ENCODE data around the gene LRRC7. TPM values are rescaled to one million over a fixed set of nuclear protein-coding genes. Genes with fewer than 3 reads are reported as not detected.

Gene LRRC7
- total and polyA plus RNA-seq, 8 donors = 0.12 to 2.2 (median 0.90) TPM

DNA sequence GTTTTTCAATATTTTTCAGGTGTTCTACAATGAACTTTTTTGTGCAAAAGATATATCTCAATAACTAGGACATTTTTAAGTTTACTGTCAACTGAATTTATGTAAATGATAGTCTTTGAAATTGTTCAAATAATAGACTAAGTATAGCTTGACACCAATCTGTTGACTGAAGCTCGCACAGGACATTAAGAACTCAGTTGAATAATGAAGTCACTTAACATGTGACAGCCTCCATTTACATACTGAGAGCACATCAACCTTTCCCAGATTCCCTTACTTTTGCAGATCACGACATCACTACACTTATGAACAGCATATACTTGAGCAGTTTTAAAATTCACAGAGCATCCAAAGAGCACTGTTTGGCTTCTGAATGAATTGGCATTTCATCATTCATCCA lies 268.2 kb downstream of the LRRC7 start:
- WGBS, 2 donors = 49 to 60% methylated on average over 2 of the region's 2 CpGs
- Histone ChIP-seq H3K4me1 (no peaks in the 10 kb centered on the region), H3K27ac (no peak overlapping the region), H3K9me3 (no peaks in the 10 kb centered on the region), H3K27me3 (no peaks in the 10 kb centered on the region), H3K4me3 (no peak overlapping the region), H3K36me3 (no peaks in the 10 kb centered on the region)
- intact Hi-C loops (cut with DNase I) = no loop called here
- DNase-seq (no peak), FAIRE-seq (no peak), ATAC-seq (no peak)
- TF ChIP-seq, protein P1, sequence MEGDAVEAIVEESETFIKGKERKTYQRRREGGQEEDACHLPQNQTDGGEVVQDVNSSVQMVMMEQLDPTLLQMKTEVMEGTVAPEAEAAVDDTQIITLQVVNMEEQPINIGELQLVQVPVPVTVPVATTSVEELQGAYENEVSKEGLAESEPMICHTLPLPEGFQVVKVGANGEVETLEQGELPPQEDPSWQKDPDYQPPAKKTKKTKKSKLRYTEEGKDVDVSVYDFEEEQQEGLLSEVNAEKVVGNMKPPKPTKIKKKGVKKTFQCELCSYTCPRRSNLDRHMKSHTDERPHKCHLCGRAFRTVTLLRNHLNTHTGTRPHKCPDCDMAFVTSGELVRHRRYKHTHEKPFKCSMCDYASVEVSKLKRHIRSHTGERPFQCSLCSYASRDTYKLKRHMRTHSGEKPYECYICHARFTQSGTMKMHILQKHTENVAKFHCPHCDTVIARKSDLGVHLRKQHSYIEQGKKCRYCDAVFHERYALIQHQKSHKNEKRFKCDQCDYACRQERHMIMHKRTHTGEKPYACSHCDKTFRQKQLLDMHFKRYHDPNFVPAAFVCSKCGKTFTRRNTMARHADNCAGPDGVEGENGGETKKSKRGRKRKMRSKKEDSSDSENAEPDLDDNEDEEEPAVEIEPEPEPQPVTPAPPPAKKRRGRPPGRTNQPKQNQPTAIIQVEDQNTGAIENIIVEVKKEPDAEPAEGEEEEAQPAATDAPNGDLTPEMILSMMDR (IDR thresholded peaks at IDR 0.05) = no peak

DNA sequence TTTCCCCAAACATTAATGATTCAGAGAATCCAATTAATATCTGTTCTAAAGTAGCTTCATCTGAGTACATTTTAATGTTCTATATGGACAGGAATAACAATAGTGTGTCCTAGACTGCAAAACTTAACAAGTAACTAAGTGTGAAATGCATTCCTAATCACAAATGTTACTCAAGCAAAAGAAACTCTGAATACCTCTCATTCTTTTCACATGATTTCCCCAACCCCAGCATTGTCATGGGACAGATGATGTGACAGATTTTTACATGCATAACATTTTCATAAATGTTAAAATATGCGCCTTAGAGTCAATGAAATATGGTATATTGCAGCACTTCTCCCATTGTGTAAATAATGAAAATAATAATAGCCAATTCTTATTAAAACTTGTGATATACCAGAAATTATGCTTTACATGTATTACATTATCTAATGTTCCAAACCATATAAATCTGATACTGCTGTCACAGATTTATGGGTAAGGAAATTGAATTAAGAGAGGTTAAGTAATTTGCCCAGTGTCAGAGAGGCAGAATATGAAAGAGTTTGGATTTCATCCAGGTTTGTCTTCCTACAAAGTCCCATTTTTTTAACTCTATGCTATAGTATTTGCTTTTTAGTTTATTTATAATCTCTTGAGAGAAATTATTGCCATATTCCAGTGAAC lies 269.4 kb downstream of the LRRC7 start:
- Histone ChIP-seq H3K27ac (no peak overlapping the region), H3K27me3 (no peaks in the 10 kb centered on the region), H3K36me3 (no peaks in the 10 kb centered on the region), H3K4me3 (no peak overlapping the region), H3K4me1 (no peaks in the 10 kb centered on the region), H3K9me3 (no peaks in the 10 kb centered on the region)
- FAIRE-seq (no peak), DNase-seq (no peak), ATAC-seq (no peak)
- intact Hi-C loops (cut with DNase I) = no loop called here
- TF ChIP-seq, protein P1 (IDR thresholded peaks at IDR 0.05) = no peak
- 60 to 92% methylated on average over 1 of the region's 1 CpG for WGBS, 2 donors

DNA sequence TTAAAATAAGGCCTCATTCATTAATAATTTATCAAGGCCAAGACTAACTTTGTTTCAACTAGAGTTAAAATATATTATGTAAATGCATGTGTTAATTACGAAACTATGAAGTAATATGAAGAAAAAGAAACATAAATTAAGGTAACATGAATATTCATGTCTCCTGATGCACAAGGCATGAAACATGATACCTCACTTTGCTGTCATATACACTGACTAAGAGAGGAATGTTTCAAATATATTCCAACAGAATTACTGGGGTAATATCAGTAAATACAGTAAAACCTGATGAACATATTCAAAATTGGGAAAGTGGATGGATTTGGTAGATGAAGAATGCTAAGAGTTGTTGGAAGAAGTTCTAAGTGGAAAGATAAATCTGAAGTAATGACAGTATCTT lies 274.6 kb downstream of the LRRC7 start:
- Histone ChIP-seq H3K4me3 (no peak overlapping the region), H3K36me3 (no peaks in the 10 kb centered on the region), H3K27ac (no peak overlapping the region), H3K9me3 (no peaks in the 10 kb centered on the region), H3K27me3 (no peaks in the 10 kb centered on the region), H3K4me1 (no peaks in the 10 kb centered on the region)
- no peak for FAIRE-seq
- ATAC-seq = no peak
- no peak for DNase-seq
- TF ChIP-seq, protein P1 (IDR thresholded peaks at IDR 0.05) = no peak
- 43 to 52% methylated on average over 1 of the region's 1 CpG for WGBS, 2 donors
- intact Hi-C loops (cut with DNase I) = no loop called here

DNA sequence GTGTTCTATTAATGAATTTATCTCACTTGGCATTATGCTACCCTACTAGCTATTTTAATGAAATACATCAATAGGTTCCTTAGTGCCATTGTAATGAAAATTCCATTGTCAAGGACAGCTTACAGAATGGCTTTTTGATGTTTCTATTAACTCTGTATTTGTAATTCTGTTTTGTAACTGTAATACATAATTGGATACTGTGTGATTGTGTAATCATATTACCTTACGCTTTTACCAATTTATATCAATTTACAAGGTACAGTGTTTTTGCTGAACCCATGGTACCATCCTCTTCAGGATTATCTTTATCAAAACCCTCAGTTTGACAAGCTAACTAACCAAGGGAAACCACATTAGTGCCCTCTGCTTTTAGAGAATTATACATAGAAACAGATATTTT lies 277.9 kb downstream of the LRRC7 start:
- DNase-seq = no peak
- TF ChIP-seq, protein P1 (IDR thresholded peaks at IDR 0.05) = no peak
- no peak for FAIRE-seq
- WGBS, 2 donors = 78 to 82% methylated on average over 1 of the region's 1 CpG
- no peak for ATAC-seq
- Histone ChIP-seq H3K36me3 (no peaks in the 10 kb centered on the region), H3K4me1 (no peaks in the 10 kb centered on the region), H3K9me3 (no peaks in the 10 kb centered on the region), H3K27ac (no peak overlapping the region), H3K4me3 (no peak overlapping the region), H3K27me3 (no peaks in the 10 kb centered on the region)
- intact Hi-C loops (cut with DNase I) = no loop called here

DNA sequence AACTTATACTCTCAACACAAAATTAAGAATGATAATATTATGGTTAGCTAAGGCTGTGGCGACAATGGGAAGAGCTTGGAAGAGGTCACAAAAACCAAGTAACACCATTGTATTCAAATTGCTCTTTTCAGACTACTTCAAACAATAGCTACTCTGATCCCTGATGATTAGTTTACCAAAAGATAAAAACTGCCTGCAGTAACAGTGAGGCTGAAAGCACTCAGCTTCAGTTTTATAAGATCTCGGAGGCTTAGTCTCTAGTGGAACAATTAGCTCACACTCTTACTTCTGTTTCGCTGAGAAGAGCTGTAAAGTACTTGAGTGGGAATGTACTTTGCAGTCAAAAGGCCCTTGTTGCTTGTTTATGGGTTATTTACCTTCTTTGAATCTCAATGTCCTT lies 278.5 kb downstream of the LRRC7 start:
- WGBS, 2 donors = 40 to 50% methylated on average over 3 of the region's 3 CpGs
- ATAC-seq = no peak
- TF ChIP-seq, protein P1 (IDR thresholded peaks at IDR 0.05) = no peak
- H3K36me3 ChIP-seq = no peaks in the 10 kb centered on the region
- intact Hi-C loops (cut with DNase I) = no loop called here
- H3K27me3 ChIP-seq = no peaks in the 10 kb centered on the region
- no peak for FAIRE-seq
- H3K27ac ChIP-seq = no peak overlapping the region
- H3K9me3 ChIP-seq = no peaks in the 10 kb centered on the region
- DNase-seq = no peak
- no peaks in the 10 kb centered on the region for H3K4me1 ChIP-seq
- H3K4me3 ChIP-seq = no peak overlapping the region

Measured in pancreas (tissue), 10 donors.